ENCODE measurements around the gene CLDN14.

The CLDN14 gene

DNA sequence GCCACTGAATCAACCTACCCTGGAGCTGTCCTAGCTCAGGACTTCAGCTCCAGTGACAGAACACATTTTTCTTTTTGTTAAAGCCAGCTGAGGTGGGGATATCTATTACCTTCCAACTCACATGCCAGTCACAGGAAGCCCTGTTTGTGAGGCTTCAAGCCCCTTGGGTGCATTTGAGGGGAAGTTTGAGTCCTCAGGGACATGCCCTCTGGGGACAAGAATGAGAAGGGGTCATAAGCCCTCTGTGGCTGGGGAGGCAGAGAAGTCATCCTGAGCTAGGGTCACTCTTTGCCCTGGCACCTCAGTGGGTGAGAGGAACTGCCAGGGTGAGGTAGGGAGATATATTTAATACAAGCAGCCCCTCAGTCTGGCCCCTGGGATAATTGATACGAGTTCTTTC is 33.5 kb upstream of the CLDN14 start:
- H3K9ac ChIP-seq (ENCODE audit: low read length) = no peak overlapping the region
- TF ChIP-seq CTCF (IDR thresholded peaks at IDR 0.05; ENCODE audit: low read length) = no peak
- no peak for TF ChIP-seq EZH2 (IDR thresholded peaks at IDR 0.05; ENCODE audit: borderline replicate concordance, low read length)

GRCh38 chr21:36512971-36513370 is 33.0 kb upstream of the CLDN14 start:
- H3K27ac ChIP-seq (ENCODE audit: low read depth, low read length, poor library complexity, severe bottlenecking) = no peak overlapping the region

More for the DNA sequence above, 33.5 kb upstream of the CLDN14 start:
- H3K27me3 ChIP-seq (ENCODE audit: insufficient read depth, low read length) = no peaks in the 10 kb centered on the region; the same call in 1 of the 2 replicates
- no peaks in the 10 kb centered on the region for H3K9me3 ChIP-seq (ENCODE audit: low read length)
- no peaks in the 10 kb centered on the region for H3K79me2 ChIP-seq (ENCODE audit: insufficient read depth, low read length)
- H2AFZ ChIP-seq (ENCODE audit: low read length) = no peak overlapping the region
- no peak overlapping the region for H3K27ac ChIP-seq (ENCODE audit: low read depth, low read length, poor library complexity, severe bottlenecking)
- no peak overlapping the region for H3K4me2 ChIP-seq (ENCODE audit: low read length)
- H3K9me2 ChIP-seq (ENCODE audit: low read depth, low read length) = no peaks in the 10 kb centered on the region
- no peak overlapping the region for H3K4me3 ChIP-seq (ENCODE audit: low read depth, low read length, poor library complexity, severe bottlenecking)
- H3K4me1 ChIP-seq (ENCODE audit: insufficient read depth, low read length, severe bottlenecking) = no peaks in the 10 kb centered on the region
- H3F3A ChIP-seq (ENCODE audit: insufficient read depth, low read length) = no peaks in the 10 kb centered on the region
- H4K20me1 ChIP-seq (ENCODE audit: insufficient read depth, low read length) = no peaks in the 10 kb centered on the region
- no peaks in the 10 kb centered on the region for H3K36me3 ChIP-seq (ENCODE audit: insufficient read depth, low read length)

GRCh38 chr21:36511484-36512220 is 31.7 kb upstream of the CLDN14 start:
- Histone ChIP-seq H2AFZ (ENCODE audit: low read length) (no peak overlapping the region), H3K4me2 (ENCODE audit: low read length) (no peak overlapping the region), H3K27ac (ENCODE audit: low read depth, low read length, poor library complexity, severe bottlenecking) (no peak overlapping the region), H3K9me3 (ENCODE audit: low read length) (no peaks in the 10 kb centered on the region), H3K79me2 (ENCODE audit: insufficient read depth, low read length) (no peaks in the 10 kb centered on the region), H3K9me2 (ENCODE audit: low read depth, low read length) (no peaks in the 10 kb centered on the region), H3K4me1 (ENCODE audit: insufficient read depth, low read length, severe bottlenecking) (no peaks in the 10 kb centered on the region), H3K36me3 (ENCODE audit: insufficient read depth, low read length) (no peaks in the 10 kb centered on the region), H3K27me3 (ENCODE audit: insufficient read depth, low read length) (no peaks in the 10 kb centered on the region; the same call in 1 of the 2 replicates), H3K4me3 (ENCODE audit: low read depth, low read length, poor library complexity, severe bottlenecking) (no peak overlapping the region), H4K20me1 (ENCODE audit: insufficient read depth, low read length) (no peaks in the 10 kb centered on the region), H3K9ac (ENCODE audit: low read length) (no peak overlapping the region), H3F3A (ENCODE audit: insufficient read depth, low read length) (no peaks in the 10 kb centered on the region)
- TF ChIP-seq CTCF (IDR thresholded peaks at IDR 0.05; ENCODE audit: low read length) (no peak), EZH2 (IDR thresholded peaks at IDR 0.05; ENCODE audit: borderline replicate concordance, low read length) (no peak)

More at GRCh38 chr21:36512971-36513370, 33.0 kb upstream of the CLDN14 start:
- H3K9me3 ChIP-seq (ENCODE audit: low read length) = no peaks in the 10 kb centered on the region
- no peak overlapping the region for H2AFZ ChIP-seq (ENCODE audit: low read length)
- H3K4me3 ChIP-seq (ENCODE audit: low read depth, low read length, poor library complexity, severe bottlenecking) = no peak overlapping the region
- no peaks in the 10 kb centered on the region for H3K79me2 ChIP-seq (ENCODE audit: insufficient read depth, low read length)
- H3K4me1 ChIP-seq (ENCODE audit: insufficient read depth, low read length, severe bottlenecking) = no peaks in the 10 kb centered on the region
- H3K27me3 ChIP-seq (ENCODE audit: insufficient read depth, low read length) = no peaks in the 10 kb centered on the region; the same call in 1 of the 2 replicates
- no peaks in the 10 kb centered on the region for H4K20me1 ChIP-seq (ENCODE audit: insufficient read depth, low read length)
- H3F3A ChIP-seq (ENCODE audit: insufficient read depth, low read length) = no peaks in the 10 kb centered on the region
- H3K4me2 ChIP-seq (ENCODE audit: low read length) = no peak overlapping the region
- H3K9ac ChIP-seq (ENCODE audit: low read length) = no peak overlapping the region
- TF ChIP-seq EZH2 (IDR thresholded peaks at IDR 0.05; ENCODE audit: borderline replicate concordance, low read length) = no peak
- TF ChIP-seq CTCF (IDR thresholded peaks at IDR 0.05; ENCODE audit: low read length) = no peak
- no peaks in the 10 kb centered on the region for H3K36me3 ChIP-seq (ENCODE audit: insufficient read depth, low read length)
- H3K9me2 ChIP-seq (ENCODE audit: low read depth, low read length) = no peaks in the 10 kb centered on the region

Measured in OCI-LY1 (cell line).